ENCODE data around the gene C19orf33.

The C19orf33 gene

GRCh38 chr19:38277549-38277948 lies 26.5 kb upstream of the C19orf33 start:
- Histone ChIP-seq H3K79me2 (ENCODE audit: low read length) (no peaks in the 10 kb centered on the region), H4K20me1 (ENCODE audit: insufficient read depth, low read length) (no peaks in the 10 kb centered on the region), H3K27me3 (replicated peaks; ENCODE audit: insufficient read depth, low read length) (no peaks in the 10 kb centered on the region), H3K27ac (ENCODE audit: low read length) (no peak overlapping the region), H3K4me2 (ENCODE audit: low read depth, low read length) (no peak overlapping the region), H3F3A (ENCODE audit: insufficient read depth, low read length) (no peaks in the 10 kb centered on the region), H3K9me3 (replicated peaks; ENCODE audit: insufficient read depth, low read length) (no peaks in the 10 kb centered on the region), H3K9ac (ENCODE audit: low read length) (no peak overlapping the region), H3K4me1 (ENCODE audit: low read length) (no peaks in the 10 kb centered on the region), H2AFZ (ENCODE audit: low read length) (no peak overlapping the region), H3K4me3 (ENCODE audit: low read length) (no peak overlapping the region), H3K36me3 (replicated peaks; ENCODE audit: insufficient read depth, low read length) (no peaks in the 10 kb centered on the region), H3K9me2 (replicated peaks; ENCODE audit: insufficient read depth, low read length) (no peaks in the 10 kb centered on the region)
- TF ChIP-seq EZH2phosphoT487 (IDR thresholded peaks at IDR 0.05; ENCODE audit: low read length) = no peak
- no peak for TF ChIP-seq EZH2 (optimal IDR thresholded peaks at IDR 0.05; ENCODE audit: low read depth, low read length)
- TF ChIP-seq, protein P1, sequence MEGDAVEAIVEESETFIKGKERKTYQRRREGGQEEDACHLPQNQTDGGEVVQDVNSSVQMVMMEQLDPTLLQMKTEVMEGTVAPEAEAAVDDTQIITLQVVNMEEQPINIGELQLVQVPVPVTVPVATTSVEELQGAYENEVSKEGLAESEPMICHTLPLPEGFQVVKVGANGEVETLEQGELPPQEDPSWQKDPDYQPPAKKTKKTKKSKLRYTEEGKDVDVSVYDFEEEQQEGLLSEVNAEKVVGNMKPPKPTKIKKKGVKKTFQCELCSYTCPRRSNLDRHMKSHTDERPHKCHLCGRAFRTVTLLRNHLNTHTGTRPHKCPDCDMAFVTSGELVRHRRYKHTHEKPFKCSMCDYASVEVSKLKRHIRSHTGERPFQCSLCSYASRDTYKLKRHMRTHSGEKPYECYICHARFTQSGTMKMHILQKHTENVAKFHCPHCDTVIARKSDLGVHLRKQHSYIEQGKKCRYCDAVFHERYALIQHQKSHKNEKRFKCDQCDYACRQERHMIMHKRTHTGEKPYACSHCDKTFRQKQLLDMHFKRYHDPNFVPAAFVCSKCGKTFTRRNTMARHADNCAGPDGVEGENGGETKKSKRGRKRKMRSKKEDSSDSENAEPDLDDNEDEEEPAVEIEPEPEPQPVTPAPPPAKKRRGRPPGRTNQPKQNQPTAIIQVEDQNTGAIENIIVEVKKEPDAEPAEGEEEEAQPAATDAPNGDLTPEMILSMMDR (IDR thresholded peaks at IDR 0.05; ENCODE audit: low read length) = no peak
- DNase-seq = no peak

- H3K27ac ChIP-seq (ENCODE audit: low read length) = no peak overlapping the region
- H3K36me3 ChIP-seq (replicated peaks; ENCODE audit: insufficient read depth, low read length) = no peaks in the 10 kb centered on the region
- no peaks in the 10 kb centered on the region for H3K79me2 ChIP-seq (ENCODE audit: low read length)
- no peak overlapping the region for H3K4me3 ChIP-seq (ENCODE audit: low read length)
- no peaks in the 10 kb centered on the region for H3K9me3 ChIP-seq (replicated peaks; ENCODE audit: insufficient read depth, low read length)
- H3K4me2 ChIP-seq (ENCODE audit: low read depth, low read length) = no peak overlapping the region
- no peak overlapping the region for H2AFZ ChIP-seq (ENCODE audit: low read length)
- no peaks in the 10 kb centered on the region for H3K27me3 ChIP-seq (replicated peaks; ENCODE audit: insufficient read depth, low read length)
- DNase-seq = no peak
- no peak for TF ChIP-seq EZH2phosphoT487 (IDR thresholded peaks at IDR 0.05; ENCODE audit: low read length)
- no peak for TF ChIP-seq EZH2 (optimal IDR thresholded peaks at IDR 0.05; ENCODE audit: low read depth, low read length)
- TF ChIP-seq, protein P1 (IDR thresholded peaks at IDR 0.05; ENCODE audit: low read length) = no peak
- H3K9ac ChIP-seq (ENCODE audit: low read length) = no peak overlapping the region
- H4K20me1 ChIP-seq (ENCODE audit: insufficient read depth, low read length) = no peaks in the 10 kb centered on the region
- no peaks in the 10 kb centered on the region for H3K4me1 ChIP-seq (ENCODE audit: low read length)
- H3F3A ChIP-seq (ENCODE audit: insufficient read depth, low read length) = no peaks in the 10 kb centered on the region
- H3K9me2 ChIP-seq (replicated peaks; ENCODE audit: insufficient read depth, low read length) = no peaks in the 10 kb centered on the region
These were observed 25.9 kb upstream of the C19orf33 start for GRCh38 chr19:38277969-38278680.

- Histone ChIP-seq H3K4me3 (ENCODE audit: low read length) (no peak overlapping the region), H3F3A (ENCODE audit: insufficient read depth, low read length) (no peaks in the 10 kb centered on the region), H2AFZ (ENCODE audit: low read length) (no peak overlapping the region), H3K79me2 (ENCODE audit: low read length) (no peaks in the 10 kb centered on the region), H3K4me2 (ENCODE audit: low read depth, low read length) (no peak overlapping the region), H3K9ac (ENCODE audit: low read length) (no peak overlapping the region), H3K27ac (ENCODE audit: low read length) (no peak overlapping the region), H3K9me2 (replicated peaks; ENCODE audit: insufficient read depth, low read length) (no peaks in the 10 kb centered on the region), H3K36me3 (replicated peaks; ENCODE audit: insufficient read depth, low read length) (no peaks in the 10 kb centered on the region), H3K9me3 (replicated peaks; ENCODE audit: insufficient read depth, low read length) (no peaks in the 10 kb centered on the region), H3K4me1 (ENCODE audit: low read length) (no peaks in the 10 kb centered on the region), H4K20me1 (ENCODE audit: insufficient read depth, low read length) (no peaks in the 10 kb centered on the region), H3K27me3 (replicated peaks; ENCODE audit: insufficient read depth, low read length) (no peaks in the 10 kb centered on the region)
- DNase-seq = no peak
- TF ChIP-seq EZH2phosphoT487 (IDR thresholded peaks at IDR 0.05; ENCODE audit: low read length) (no peak), EZH2 (optimal IDR thresholded peaks at IDR 0.05; ENCODE audit: low read depth, low read length) (no peak)
- TF ChIP-seq, protein P1 (IDR thresholded peaks at IDR 0.05; ENCODE audit: low read length) = no peak
These were observed 25.3 kb upstream of the C19orf33 start for GRCh38 chr19:38278751-38279150.
